WTC11 (cell line): Measurements from ENCODE around the gene IFI27. TPM values are rescaled to one million over a fixed set of nuclear protein-coding genes. Genes with fewer than 3 reads are reported as not detected.

Experiments used
- ATAC-seq: fragments of 200-7000 bp; cut with Tn5 transposase; 2 replicates; pipeline ENCODE4 v1.10.0; 2021; ENCODE audit warnings: mild to moderate bottlenecking, moderate library complexity
- CTCF ChIA-PET: fragments of 300-600 bp; sonication (Branson Sonifier 250); formaldehyde crosslinking; loops from one replicate; lab custom pipeline; 2021; ENCODE audit warnings: antibody characterized with exemption; lab: Charles Lee
- POLR2A ChIA-PET: fragments of 350-600 bp; sonication (Branson Sonifier 250); formaldehyde crosslinking; loops from one replicate; lab custom pipeline; 2021; ENCODE audit warnings: antibody characterized with exemption; lab: Charles Lee
- DNase-seq: peaks from one replicate; pipeline ENCODE4 v3.0.0; 2021; ENCODE audit warnings: low spot score
- H3K27ac Mint-ChIP-seq: 2 replicates; pipeline ENCODE4 v1.8.0; 2021; ENCODE audit warnings: mixed read lengths
- H3K27me3 Mint-ChIP-seq: 2 replicates; pipeline ENCODE4 v1.8.0; 2021; ENCODE audit warnings: low read depth, mild to moderate bottlenecking, moderate library complexity, mixed read lengths
- H3K36me3 Mint-ChIP-seq: 2 replicates; pipeline ENCODE4 v1.8.0; 2021; ENCODE audit warnings: mixed read lengths
- H3K4me1 Mint-ChIP-seq: 2 replicates; pipeline ENCODE4 v1.8.0; 2022; ENCODE audit warnings: mixed read lengths
- H3K4me3 Mint-ChIP-seq: 2 replicates; pipeline ENCODE4 v1.8.0; 2021; ENCODE audit warnings: mild to moderate bottlenecking, moderate library complexity, mixed read lengths
- H3K9me3 Mint-ChIP-seq: 2 replicates; pipeline ENCODE4 v1.8.0; 2021; ENCODE audit warnings: mixed read lengths
- EMX1 ChIP-seq: fragments of 250-450 bp; sonication (Bioruptor Pico); IDR thresholded peaks from 2 replicates; pipeline ENCODE4 v1.8.0; 2021; ENCODE audit warnings: mild to moderate bottlenecking
- FOXK1 ChIP-seq: sonication (generic); formaldehyde crosslinking; IDR thresholded peaks from 2 replicates; pipeline ENCODE4 v1.8.0; 2022; ENCODE audit warnings: mild to moderate bottlenecking, moderate library complexity, missing genetic modification reagents
- GABPB1 ChIP-seq: sonication (generic); formaldehyde crosslinking; IDR thresholded peaks from 2 replicates; pipeline ENCODE4 v1.8.1; 2023; ENCODE audit warnings: mild to moderate bottlenecking, missing genetic modification reagents
- GRHL2 ChIP-seq: fragments of 250-450 bp; sonication (Bioruptor Pico); IDR thresholded peaks from 2 replicates; pipeline ENCODE4 v1.8.0; 2022; ENCODE audit warnings: mild to moderate bottlenecking, moderate library complexity; ENCODE audit not compliant: insufficient replicate concordance, severe bottlenecking
- JAZF1 ChIP-seq: fragments of 250-450 bp; sonication (Bioruptor Pico); IDR thresholded peaks from 2 replicates; pipeline ENCODE4 v1.9.0; 2021; ENCODE audit warnings: moderate library complexity, mild to moderate bottlenecking, inconsistent platforms
- MXD4 ChIP-seq: fragments of 250-450 bp; sonication (Bioruptor Pico); IDR thresholded peaks from 2 replicates; pipeline ENCODE4 v1.8.0; 2021; ENCODE audit warnings: mild to moderate bottlenecking, moderate library complexity, borderline replicate concordance
- MYBL2 ChIP-seq: sonication (generic); formaldehyde crosslinking; IDR thresholded peaks from 2 replicates; pipeline ENCODE4 v1.8.1; 2023; ENCODE audit warnings: mild to moderate bottlenecking, moderate library complexity, missing genetic modification reagents
- NFE2L1 ChIP-seq: sonication (generic); formaldehyde crosslinking; IDR thresholded peaks from 2 replicates; pipeline ENCODE4 v1.8.1; 2023; ENCODE audit warnings: missing genetic modification reagents
- SOX15 ChIP-seq: fragments of 250-450 bp; sonication (Bioruptor Pico); IDR thresholded peaks from 2 replicates; pipeline ENCODE4 v1.9.0; 2021; ENCODE audit warnings: mild to moderate bottlenecking
- TCF7 ChIP-seq: sonication (generic); formaldehyde crosslinking; IDR thresholded peaks from 2 replicates; pipeline ENCODE4 v1.8.0; 2022; ENCODE audit warnings: mild to moderate bottlenecking, low read depth, missing genetic modification reagents, moderate library complexity
- TEAD1 ChIP-seq: sonication (generic); formaldehyde crosslinking; IDR thresholded peaks from 2 replicates; pipeline ENCODE4 v1.8.0; 2022; ENCODE audit warnings: mild to moderate bottlenecking, missing genetic modification reagents
- ZNF138 ChIP-seq: sonication (generic); formaldehyde crosslinking; conservative IDR thresholded peaks from 2 replicates; pipeline ENCODE4 v1.8.1; 2022; ENCODE audit warnings: mild to moderate bottlenecking, moderate library complexity, missing genetic modification reagents
- ZNF317 ChIP-seq: sonication (generic); formaldehyde crosslinking; IDR thresholded peaks from 2 replicates; pipeline ENCODE4 v1.8.1; 2023; ENCODE audit warnings: low read depth, mild to moderate bottlenecking, moderate library complexity, missing genetic modification reagents, borderline replicate concordance
- total RNA-seq: library from RNA; stranded (reverse); gene quantifications from 3 replicates; pipeline ENCODE4 v1.2.3, GENCODE V29; 2021
- TF ChIP-seq, protein P1 (sequence below): sonication (generic); formaldehyde crosslinking; IDR thresholded peaks from 2 replicates; pipeline ENCODE4 v1.8.0; 2022; ENCODE audit warnings: mild to moderate bottlenecking, missing genetic modification reagents
- TF ChIP-seq, protein P2 (sequence below): fragments of 250-450 bp; sonication (Bioruptor Pico); IDR thresholded peaks from 2 replicates; pipeline ENCODE4 v1.9.0; 2021; ENCODE audit warnings: mild to moderate bottlenecking, borderline replicate concordance
- TF ChIP-seq, protein P3 (sequence below): sonication (generic); formaldehyde crosslinking; IDR thresholded peaks from 2 replicates; pipeline ENCODE4 v1.8.1; 2023; ENCODE audit warnings: mild to moderate bottlenecking, missing genetic modification reagents, moderate library complexity
- TF ChIP-seq, protein P4 (sequence below): sonication (generic); formaldehyde crosslinking; conservative IDR thresholded peaks from 2 replicates; pipeline ENCODE4 v1.8.1; 2022; ENCODE audit warnings: mild to moderate bottlenecking, missing genetic modification reagents
- TF ChIP-seq, protein P5 (sequence below): fragments of 250-450 bp; sonication (Bioruptor Pico); IDR thresholded peaks from 2 replicates; pipeline ENCODE4 v1.9.0; 2021; ENCODE audit warnings: mild to moderate bottlenecking
- TF ChIP-seq, protein P6 (sequence below): sonication (generic); formaldehyde crosslinking; IDR thresholded peaks from 2 replicates; pipeline ENCODE4 v1.8.1; 2023; ENCODE audit warnings: mild to moderate bottlenecking, missing genetic modification reagents
- TF ChIP-seq, protein P7 (sequence below): sonication (generic); formaldehyde crosslinking; IDR thresholded peaks from 2 replicates; pipeline ENCODE4 v1.8.0; 2022; ENCODE audit warnings: mild to moderate bottlenecking, missing genetic modification reagents

The IFI27 gene
- total RNA-seq, 1 experiment from 2014 or later: 1.8 TPM

DNA sequence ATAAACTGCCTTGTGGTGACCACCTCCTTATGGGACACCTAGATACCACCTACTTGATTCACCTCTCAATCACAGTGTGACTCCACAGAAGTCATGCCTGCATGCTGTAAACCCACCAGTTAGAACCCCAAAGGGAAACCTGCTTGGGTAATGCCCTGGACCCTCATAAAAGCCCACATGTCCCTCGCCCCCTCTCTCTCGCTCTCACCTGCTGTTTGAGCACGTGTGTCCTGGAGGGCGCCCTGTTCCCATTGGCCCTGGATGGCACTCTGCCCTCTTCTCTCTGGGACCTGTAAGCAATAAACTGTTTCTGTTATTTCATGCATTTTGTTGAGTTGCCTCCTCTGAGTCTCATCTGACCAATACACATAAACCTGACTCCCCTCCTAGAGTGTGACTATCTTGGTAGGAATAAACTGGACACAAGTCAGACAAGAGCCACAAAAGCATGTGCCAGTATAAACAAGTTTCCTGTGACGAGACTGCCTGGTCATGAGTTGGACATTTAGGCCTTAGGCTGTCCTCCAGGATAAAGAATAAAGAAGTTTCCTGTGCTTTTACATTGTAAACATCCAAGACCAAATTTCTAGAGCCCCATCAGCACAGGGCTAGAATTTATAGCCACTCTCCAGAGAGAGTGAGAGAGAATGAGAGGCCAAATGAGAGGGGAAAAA, 10.3 kb downstream of the IFI27 start:
- Mint-ChIP-seq H3K36me3 (no peaks in the 10 kb centered on the region), H3K4me1 (no peaks in the 10 kb centered on the region), H3K9me3 (peaks cover 14% of the 10 kb centered on the region), H3K27me3 (peaks cover 18% of the 10 kb centered on the region), H3K27ac (no peak overlapping the region), H3K4me3 (no peak overlapping the region)
- ChIA-PET POLR2A (no interaction called here), CTCF (interaction anchor here (1.2 kb wide), 1 partner anchor 16 kb away, joined by 5 read pairs; no protein-coding TSS in a partner anchor)
- no peak for ATAC-seq
- TF ChIP-seq, protein P1, sequence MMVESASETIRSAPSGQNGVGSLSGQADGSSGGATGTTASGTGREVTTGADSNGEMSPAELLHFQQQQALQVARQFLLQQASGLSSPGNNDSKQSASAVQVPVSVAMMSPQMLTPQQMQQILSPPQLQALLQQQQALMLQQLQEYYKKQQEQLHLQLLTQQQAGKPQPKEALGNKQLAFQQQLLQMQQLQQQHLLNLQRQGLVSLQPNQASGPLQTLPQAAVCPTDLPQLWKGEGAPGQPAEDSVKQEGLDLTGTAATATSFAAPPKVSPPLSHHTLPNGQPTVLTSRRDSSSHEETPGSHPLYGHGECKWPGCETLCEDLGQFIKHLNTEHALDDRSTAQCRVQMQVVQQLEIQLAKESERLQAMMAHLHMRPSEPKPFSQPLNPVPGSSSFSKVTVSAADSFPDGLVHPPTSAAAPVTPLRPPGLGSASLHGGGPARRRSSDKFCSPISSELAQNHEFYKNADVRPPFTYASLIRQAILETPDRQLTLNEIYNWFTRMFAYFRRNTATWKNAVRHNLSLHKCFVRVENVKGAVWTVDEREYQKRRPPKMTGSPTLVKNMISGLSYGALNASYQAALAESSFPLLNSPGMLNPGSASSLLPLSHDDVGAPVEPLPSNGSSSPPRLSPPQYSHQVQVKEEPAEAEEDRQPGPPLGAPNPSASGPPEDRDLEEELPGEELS: no peak
- TF ChIP-seq, protein P2, sequence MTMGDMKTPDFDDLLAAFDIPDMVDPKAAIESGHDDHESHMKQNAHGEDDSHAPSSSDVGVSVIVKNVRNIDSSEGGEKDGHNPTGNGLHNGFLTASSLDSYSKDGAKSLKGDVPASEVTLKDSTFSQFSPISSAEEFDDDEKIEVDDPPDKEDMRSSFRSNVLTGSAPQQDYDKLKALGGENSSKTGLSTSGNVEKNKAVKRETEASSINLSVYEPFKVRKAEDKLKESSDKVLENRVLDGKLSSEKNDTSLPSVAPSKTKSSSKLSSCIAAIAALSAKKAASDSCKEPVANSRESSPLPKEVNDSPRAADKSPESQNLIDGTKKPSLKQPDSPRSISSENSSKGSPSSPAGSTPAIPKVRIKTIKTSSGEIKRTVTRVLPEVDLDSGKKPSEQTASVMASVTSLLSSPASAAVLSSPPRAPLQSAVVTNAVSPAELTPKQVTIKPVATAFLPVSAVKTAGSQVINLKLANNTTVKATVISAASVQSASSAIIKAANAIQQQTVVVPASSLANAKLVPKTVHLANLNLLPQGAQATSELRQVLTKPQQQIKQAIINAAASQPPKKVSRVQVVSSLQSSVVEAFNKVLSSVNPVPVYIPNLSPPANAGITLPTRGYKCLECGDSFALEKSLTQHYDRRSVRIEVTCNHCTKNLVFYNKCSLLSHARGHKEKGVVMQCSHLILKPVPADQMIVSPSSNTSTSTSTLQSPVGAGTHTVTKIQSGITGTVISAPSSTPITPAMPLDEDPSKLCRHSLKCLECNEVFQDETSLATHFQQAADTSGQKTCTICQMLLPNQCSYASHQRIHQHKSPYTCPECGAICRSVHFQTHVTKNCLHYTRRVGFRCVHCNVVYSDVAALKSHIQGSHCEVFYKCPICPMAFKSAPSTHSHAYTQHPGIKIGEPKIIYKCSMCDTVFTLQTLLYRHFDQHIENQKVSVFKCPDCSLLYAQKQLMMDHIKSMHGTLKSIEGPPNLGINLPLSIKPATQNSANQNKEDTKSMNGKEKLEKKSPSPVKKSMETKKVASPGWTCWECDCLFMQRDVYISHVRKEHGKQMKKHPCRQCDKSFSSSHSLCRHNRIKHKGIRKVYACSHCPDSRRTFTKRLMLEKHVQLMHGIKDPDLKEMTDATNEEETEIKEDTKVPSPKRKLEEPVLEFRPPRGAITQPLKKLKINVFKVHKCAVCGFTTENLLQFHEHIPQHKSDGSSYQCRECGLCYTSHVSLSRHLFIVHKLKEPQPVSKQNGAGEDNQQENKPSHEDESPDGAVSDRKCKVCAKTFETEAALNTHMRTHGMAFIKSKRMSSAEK (CRISPR knock-in tag): no peak
- TF ChIP-seq NFE2L1 (no peak), GABPB1 (CRISPR knock-in tag) (no peak), EMX1 (no peak), GRHL2 (CRISPR knock-in tag) (no peak), JAZF1 (CRISPR knock-in tag) (no peak), FOXK1 (no peak), TCF7 (CRISPR knock-in tag) (no peak), ZNF138 (CRISPR knock-in tag) (no peak), TEAD1 (CRISPR knock-in tag) (no peak), ZNF317 (CRISPR knock-in tag) (no peak), MYBL2 (CRISPR knock-in tag) (no peak), MXD4 (CRISPR knock-in tag) (no peak), SOX15 (CRISPR knock-in tag) (no peak)
- TF ChIP-seq, protein P3, sequence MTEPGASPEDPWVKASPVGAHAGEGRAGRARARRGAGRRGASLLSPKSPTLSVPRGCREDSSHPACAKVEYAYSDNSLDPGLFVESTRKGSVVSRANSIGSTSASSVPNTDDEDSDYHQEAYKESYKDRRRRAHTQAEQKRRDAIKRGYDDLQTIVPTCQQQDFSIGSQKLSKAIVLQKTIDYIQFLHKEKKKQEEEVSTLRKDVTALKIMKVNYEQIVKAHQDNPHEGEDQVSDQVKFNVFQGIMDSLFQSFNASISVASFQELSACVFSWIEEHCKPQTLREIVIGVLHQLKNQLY: no peak
- TF ChIP-seq, protein P4, sequence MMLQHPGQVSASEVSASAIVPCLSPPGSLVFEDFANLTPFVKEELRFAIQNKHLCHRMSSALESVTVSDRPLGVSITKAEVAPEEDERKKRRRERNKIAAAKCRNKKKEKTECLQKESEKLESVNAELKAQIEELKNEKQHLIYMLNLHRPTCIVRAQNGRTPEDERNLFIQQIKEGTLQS (CRISPR knock-in tag): no peak
- TF ChIP-seq, protein P5, sequence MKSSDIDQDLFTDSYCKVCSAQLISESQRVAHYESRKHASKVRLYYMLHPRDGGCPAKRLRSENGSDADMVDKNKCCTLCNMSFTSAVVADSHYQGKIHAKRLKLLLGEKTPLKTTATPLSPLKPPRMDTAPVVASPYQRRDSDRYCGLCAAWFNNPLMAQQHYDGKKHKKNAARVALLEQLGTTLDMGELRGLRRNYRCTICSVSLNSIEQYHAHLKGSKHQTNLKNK (CRISPR knock-in tag): no peak
- TF ChIP-seq, protein P6, sequence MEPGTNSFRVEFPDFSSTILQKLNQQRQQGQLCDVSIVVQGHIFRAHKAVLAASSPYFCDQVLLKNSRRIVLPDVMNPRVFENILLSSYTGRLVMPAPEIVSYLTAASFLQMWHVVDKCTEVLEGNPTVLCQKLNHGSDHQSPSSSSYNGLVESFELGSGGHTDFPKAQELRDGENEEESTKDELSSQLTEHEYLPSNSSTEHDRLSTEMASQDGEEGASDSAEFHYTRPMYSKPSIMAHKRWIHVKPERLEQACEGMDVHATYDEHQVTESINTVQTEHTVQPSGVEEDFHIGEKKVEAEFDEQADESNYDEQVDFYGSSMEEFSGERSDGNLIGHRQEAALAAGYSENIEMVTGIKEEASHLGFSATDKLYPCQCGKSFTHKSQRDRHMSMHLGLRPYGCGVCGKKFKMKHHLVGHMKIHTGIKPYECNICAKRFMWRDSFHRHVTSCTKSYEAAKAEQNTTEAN: no peak
- TF ChIP-seq, protein P7, sequence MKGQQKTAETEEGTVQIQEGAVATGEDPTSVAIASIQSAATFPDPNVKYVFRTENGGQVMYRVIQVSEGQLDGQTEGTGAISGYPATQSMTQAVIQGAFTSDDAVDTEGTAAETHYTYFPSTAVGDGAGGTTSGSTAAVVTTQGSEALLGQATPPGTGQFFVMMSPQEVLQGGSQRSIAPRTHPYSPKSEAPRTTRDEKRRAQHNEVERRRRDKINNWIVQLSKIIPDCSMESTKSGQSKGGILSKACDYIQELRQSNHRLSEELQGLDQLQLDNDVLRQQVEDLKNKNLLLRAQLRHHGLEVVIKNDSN (CRISPR knock-in tag): no peak
- DNase-seq: no peak
